RKO (cell line): Measurements from ENCODE around the gene DAB2.
A peak's percentile ranks its signal among the peaks of the same experiment; 100 is the strongest.
"Not testable (repeated sequence)": the region's sequence is repeated elsewhere in the genome, so short reads cannot be mapped to it uniquely, and the experiment has no call there.

Source experiments
- DNase-seq: peaks from one replicate; pipeline ENCODE4 v3.0.0-alpha.2; 2016; ENCODE audit warnings: low spot score

The DAB2 gene

DNA sequence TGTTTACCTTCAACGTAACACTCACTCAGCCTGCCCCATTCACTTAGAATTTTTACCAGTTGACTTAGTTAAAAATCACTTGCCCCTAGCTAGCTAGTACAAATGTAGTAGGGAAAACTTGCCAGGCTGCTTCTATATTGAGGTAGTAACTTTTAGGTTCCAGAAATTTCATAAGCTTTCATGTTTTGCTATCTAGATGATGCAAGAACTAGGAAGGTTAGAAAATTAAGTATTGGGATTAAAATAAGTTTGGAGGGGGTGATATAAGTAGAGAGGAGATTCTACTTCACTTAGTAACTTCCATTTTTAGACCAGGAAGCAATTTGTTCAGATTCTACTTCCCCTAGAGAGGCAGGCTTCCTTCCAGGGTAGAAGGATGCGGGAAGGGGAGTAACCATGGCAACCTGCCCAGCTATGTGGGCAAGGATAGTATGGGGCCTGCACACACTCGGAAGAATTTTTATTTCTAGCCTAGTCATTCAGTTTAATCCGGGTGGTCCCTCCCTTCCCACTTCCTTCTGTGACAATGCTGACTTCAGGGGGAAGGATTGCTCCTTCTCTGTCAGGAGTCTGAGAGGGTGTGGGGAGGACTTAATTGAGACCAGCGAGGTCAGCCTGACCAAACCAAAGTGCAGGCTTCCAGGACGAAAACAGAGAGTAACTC lies 4.2 kb downstream of the DAB2 start:
- DNase-seq = no peak

- DNase-seq = no peak
These were observed 5.0 kb downstream of the DAB2 start for GRCh38 chr5:39419796-39420195.

DNA sequence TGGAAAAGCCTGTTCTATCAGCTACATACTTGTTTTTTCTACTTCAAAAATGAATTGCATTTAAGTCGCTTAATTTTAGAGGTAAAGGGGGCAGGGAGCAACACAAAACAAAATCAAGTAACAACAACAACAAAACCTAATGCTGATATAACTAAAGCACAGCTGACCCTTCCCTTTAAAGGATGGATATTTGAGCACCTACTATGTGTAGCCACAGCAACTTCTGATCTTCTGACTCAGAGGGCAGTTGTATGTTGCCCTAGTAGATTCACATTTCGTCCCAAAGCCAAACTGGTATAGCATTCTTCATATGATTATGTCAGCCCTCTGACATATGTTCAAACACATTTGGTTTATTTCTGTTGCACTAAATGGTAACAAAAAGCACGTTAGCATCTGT lies 6.8 kb downstream of the DAB2 start:
- DNase-seq = no peak

GRCh38 chr5:39415201-39415600 lies 9.6 kb downstream of the DAB2 start:
- DNase-seq = no peak

DNA sequence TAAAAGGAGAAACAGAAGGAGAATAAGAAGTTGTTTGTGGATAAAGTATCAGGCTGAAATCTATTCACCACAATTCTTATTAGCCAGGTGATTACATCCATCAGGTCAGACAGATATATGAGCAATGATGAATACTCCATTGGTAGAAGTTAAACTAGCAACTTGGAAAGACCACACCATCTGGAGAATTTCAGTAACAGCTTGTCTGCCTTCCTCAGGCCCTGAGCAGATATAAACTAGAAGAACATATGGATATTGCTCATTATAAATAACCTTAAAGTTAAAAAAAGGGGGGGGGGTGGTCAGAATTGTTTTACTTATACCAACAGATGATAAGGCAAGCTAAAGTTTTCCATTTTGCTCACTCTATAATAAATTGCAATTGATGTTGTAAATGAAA lies 10.4 kb downstream of the DAB2 start:
- no peak for DNase-seq

DNA sequence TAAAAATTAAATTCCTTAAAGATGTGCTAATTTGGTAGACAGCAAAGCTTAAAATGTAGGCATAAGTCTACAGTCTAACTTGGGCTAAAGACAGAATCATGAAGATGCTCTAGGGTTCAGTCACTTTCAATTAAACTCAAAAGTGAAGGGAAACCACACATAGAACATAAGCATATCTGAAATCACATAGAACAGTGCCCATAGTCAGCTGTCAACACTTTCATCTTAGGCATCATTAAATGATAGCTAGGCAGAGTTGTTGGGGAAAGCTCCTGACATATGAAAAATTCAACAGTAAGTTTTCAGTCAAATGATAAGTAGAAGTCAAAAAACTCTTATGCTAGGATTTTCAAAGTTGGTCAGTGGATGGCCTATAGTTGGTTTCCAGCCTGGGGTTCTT lies 11.0 kb downstream of the DAB2 start:
- no peak for DNase-seq

- no peak for DNase-seq
These were observed 11.9 kb downstream of the DAB2 start for GRCh38 chr5:39412721-39413394.

DNA sequence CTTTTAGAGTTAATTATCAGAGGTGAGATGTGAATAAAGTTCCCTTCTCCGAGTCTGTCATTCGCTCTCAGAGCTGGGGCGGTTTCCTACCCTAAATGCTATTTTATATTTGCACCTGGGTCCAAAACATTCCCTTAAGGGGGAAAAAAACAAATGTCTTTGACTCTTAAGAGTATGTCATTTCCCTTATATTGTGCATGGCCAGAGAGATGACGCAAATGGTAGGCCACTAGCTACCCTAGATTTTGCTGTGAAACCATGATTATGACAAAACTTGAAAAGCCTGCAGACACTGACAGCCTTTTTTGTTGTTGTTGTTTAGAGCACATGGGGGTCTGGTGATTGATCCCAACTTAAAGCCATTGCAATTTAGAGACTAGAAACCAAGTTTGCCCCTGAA lies 12.8 kb downstream of the DAB2 start:
- DNase-seq = no peak

DNA sequence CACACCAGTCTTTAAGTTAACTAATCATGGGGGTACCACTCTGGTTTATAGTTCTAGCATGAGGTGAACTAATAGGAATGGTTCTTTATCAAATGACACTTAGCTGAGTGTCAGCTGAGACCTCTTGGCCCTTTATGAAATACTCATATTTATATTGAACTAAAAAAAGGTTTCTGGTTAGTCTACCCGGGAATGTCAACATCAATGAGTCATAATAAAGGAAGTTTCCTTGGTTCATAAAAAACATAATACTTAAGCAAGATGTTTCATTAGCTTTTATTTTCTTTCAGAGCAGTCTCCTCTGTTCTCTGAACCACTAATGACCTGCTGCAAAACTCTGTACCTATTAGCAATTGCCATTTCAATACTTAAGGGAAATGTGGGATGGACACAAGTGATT lies 13.7 kb downstream of the DAB2 start:
- peak; percentile 5 for DNase-seq

- DNase-seq = no peak
These were observed 15.7 kb downstream of the DAB2 start for GRCh38 chr5:39409033-39409432.

- no peak for DNase-seq
These were observed 19.5 kb downstream of the DAB2 start for GRCh38 chr5:39405083-39405843.

DNA sequence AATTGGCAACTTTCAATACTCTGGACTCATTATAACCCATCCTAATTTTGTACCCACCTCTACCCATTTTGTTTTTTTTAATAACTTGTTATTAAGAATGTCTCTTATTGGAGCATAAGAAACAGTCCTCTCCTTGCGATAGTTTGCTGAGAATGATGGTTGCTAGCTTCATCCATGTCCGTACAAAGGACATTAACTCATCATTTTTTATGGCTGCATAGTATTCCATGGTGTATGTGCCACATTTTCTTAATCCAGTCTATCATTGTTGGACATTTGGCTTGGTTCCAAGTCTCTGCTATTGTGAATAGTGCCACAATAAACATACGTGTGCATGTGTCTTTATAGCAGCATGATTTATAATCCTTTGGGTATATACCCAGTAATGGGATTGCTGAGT lies 21.0 kb downstream of the DAB2 start:
- DNase-seq = not testable (repeated sequence)

GRCh38 chr5:39402140-39402539 lies 22.6 kb downstream of the DAB2 start:
- not testable (repeated sequence) for DNase-seq

DNA sequence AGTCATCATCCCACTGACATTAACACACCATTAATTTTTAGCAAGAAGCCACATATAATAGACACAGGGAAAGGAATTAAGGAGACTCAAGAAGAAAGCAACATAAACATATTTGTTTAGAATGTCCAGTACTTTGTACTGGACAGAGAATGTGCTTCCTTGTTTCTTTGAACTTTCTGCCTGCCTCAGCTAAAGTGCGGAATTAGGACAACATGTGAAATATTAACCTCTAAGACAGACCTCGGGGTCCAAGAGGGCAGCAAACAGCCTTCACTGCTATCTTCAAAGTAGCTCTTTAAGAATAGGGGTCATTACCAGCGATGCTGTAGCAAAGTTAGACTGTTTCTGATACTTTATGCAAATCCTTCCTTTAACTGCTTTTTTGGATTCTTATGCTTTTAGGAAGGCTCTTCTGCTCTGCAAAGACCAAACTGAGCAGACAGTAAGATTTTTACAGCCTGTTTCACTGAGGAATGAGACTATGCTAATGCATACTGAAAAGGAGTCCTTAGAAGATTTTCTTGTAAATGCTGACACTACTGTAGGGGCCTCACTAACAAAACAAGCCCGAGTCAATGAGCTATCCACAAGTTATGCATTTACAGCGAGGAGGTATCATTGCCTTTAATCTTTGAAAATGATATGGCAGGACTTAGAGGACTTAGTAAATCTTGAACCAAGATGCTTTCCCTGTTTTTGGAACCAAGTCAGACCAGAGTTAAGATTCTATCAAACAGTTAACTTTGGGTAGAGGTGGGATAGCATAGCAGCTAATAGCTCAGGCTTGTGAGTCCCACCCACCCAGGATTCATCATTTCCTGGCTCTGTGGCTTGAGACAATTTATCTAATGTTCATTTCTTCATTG lies 23.8 kb downstream of the DAB2 start:
- DNase-seq = no peak

DNA sequence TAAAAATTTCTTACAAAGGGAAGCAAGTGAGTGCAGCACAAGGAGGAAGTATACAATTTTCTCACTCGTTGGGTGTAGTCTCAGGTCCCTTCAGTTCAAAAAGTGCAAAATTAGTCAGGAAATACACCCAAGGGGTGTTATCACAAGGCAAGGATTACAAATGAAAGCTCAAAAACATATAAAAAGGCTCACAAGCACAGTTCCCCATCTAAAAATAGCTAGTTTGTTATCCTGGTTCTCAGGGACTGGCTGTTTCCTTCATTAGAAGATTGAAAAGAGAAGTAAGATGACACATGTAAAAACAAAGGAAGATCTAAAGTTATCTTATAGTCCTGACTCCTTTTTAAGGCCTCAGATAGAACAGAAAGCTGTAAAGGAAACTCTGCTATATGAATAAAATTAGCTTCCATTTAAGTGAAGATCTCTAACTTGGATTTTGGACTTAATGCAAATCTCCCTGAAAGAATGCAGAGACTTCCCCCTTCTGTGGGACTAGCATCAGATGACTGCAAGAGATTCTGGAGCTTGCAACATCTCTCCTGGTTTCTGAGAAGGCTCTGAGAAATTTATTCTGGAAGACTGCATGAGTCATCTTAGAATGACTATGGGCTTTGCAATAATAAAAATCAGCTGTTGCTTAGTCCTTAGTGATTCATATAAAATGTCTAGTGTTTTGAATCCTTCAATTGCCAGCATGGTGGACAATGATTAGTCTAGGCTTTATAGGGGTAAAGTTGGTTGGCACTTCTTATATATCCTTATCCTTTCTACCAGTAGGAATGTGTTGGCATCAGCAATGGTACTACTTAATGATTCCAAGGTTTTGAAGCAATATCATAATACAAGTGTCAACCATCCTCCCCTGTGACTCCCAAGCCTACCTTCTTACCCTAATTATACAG lies 25.4 kb downstream of the DAB2 start:
- DNase-seq = peak; percentile 93

DNA sequence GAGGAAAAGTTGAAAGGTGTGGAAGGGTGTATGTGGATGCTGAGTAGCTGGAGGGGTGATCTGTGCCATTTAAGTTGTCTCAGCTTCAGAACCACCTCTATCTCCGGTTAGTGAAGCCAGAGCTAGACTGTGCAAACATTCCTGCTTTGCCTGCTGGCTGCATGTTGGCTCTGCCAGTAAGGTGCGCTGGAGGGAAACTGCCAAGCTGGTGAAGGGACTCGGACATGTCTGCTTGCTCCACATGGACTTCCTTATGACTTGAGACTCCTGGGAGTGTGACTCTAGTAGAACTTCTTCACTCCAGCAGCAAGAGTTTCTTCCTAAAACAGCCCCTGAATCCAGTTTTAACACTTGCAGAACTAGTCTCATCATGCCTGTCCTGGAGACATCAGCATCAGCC lies 27.9 kb downstream of the DAB2 start:
- no peak for DNase-seq

DNA sequence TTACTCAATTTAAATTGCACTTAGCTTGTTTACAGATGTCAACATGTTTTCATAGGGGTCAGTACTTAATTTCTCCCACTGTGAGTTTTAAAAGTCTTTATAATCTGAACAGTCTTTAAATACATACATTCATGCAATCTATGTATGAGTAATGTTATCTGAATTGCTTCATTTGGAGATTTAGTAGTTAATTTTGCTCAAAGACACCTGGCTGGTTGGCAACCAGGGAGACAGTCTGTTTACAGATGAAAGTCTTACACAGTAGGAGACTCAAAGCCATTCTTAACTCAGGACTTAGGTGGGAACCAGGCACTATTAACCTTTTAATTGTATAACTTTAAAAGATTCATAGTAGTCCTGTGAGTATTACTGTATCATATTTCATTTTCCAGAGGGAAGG lies 29.3 kb downstream of the DAB2 start:
- DNase-seq = no peak

DNA sequence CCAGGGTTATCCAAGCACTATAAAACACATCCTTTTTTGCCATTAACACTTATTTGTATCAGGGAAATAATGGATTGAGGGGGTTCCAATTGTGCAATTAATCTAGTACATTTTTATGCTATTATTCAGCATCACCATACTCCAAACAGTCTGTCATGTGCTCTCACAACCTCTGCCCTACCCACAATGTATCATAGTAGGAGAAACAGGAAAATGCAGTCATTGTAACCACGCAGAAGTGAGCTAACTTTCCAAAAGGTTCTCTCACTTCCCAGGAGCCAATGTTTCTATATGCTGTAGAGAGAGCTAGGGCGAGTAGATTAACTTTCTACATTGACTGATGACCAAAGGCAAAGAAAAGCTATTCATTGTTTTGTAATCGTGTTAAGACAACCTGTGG lies 29.8 kb downstream of the DAB2 start:
- peak; percentile 18 for DNase-seq

- no peak for DNase-seq
These were observed 33.8 kb downstream of the DAB2 start for GRCh38 chr5:39390945-39391344.

GRCh38 chr5:39387293-39387692 lies 37.5 kb downstream of the DAB2 start:
- no peak for DNase-seq

DNA sequence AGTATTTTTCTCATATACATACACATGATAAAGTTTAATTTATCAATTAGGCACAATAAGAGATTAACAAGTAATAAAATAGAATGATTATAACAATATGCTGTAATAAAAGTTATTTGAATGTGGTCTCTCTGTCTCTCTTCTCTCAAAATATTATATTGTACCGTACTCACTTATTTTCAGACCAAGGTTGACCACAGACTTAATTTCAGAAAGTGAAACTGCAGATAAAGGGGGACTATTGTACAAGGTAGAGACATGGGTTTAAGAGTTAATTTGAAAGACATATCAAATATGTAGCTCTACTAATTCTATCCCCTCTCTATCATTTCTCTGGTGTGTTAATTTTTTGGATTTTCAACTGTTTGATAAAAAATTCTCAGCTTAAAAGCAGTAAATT lies 40.5 kb downstream of the DAB2 start:
- DNase-seq = no peak
